Right lobe of liver (tissue), 4 donors: Measurements from ENCODE around the gene CSNK2B.
A peak's percentile ranks its signal among the peaks of the same experiment; 100 is the strongest.

Experiments used
- CTCF ChIP-seq, 4 donors: fragments of 200-600 bp in 3 of 4; fragments of 450-650 bp in 1 of 4; IDR thresholded peaks; one replicate each; pipeline versions ENCODE4 v1.5.1 to v1.8.0; 2016 to 2022; ENCODE audit warnings: antibody characterized with exemption in 4 of 4, mild to moderate bottlenecking in 2 of 4
- POLR2A ChIP-seq: fragments of 450-650 bp; IDR thresholded peaks from one replicate; pipeline ENCODE4 v1.6.1; 2017; ENCODE audit warnings: antibody characterized with exemption, mild to moderate bottlenecking
- donor health status: DM: no; HTN: no; CAD: no.
- donor health status: DM: no; HTN: no; CAD: no.
- donor health status: DM: no; HTN: yes; CAD: no.

DNA sequence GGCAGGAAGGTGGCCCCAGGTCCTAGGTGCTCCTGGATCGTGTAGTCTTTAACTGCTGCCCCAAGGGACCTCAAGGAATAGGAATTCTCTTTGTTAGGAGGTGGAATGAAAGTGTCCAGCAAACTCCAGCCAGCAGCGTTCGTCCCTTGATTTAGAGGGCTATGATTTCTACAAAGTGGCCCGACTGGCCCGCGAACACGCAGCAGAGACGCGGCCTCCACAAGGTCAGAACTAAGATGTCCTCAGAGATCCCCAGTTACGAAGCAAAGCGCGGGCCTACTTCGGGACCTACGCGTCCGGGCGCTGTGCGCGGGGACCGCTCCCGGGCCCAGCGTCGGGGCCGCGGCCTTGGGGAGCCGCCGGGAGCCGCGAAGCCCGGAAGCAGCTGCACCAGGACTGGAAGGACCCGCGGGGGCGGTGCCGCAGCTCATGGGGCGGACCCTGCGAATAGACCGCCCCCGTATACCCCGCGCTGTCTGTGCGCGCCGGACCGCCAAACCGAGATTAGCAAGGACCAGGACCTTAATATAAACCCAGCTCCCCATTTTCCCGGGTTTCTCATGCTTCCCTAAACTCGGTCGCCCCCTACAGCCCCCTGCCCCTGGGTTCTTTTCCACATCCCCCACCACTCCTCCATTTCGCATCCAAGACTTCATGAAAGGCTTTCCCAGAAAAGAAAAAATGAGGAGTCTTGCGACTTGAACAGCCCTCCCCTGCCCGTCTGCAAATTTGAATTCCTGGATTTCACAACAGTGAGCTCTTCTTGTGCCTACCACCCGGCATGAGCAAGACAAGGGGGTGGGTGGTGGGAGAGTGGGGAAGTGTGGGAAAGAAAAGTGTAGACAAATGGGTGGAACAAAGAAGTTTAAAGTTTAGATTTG, 5.3 kb upstream of the CSNK2B start, which contains the start of gene C6orf47:
- no peak for TF ChIP-seq CTCF (IDR thresholded peaks at IDR 0.05)
- peak; percentile 79 for TF ChIP-seq POLR2A
